Sciatic nerve (tissue), 2 donors: Measurements from ENCODE around the gene FAM89A. TPM values are rescaled to one million over a fixed set of nuclear protein-coding genes. Genes with fewer than 3 reads are reported as not detected.

Experiments used
- ATAC-seq: fragments of 200-7000 bp; cut with Tn5 transposase; one replicate; pipeline ENCODE4 v1.9.1; 2020; ENCODE audit warnings: mild to moderate bottlenecking, moderate library complexity
- DNase-seq: peaks from one replicate; pipeline ENCODE4 v3.0.0-alpha.2; 2020; ENCODE audit warnings: low spot score
- intact Hi-C: fragments of 100-400 bp; cut with DNase I; formaldehyde crosslinking; loops from one replicate; pipeline ENCODE4 v1.14.2; 2022
- total RNA-seq: library from RNA; stranded (reverse); fragmentation: NEBNext Ultra II Directional; extraction: Animal tissue kit (Norgen Biotek cat#: 25700); gene quantifications from one replicate; pipeline ENCODE4 v1.2.1, GENCODE V29; 2021
- donor health status: DM: no; HTN: no; CAD: no.
- donor health status: DM: no; HTN: no; CAD: no.

The FAM89A gene
- total RNA-seq, 1 donor from 2014 or later = 11.1 TPM

DNA sequence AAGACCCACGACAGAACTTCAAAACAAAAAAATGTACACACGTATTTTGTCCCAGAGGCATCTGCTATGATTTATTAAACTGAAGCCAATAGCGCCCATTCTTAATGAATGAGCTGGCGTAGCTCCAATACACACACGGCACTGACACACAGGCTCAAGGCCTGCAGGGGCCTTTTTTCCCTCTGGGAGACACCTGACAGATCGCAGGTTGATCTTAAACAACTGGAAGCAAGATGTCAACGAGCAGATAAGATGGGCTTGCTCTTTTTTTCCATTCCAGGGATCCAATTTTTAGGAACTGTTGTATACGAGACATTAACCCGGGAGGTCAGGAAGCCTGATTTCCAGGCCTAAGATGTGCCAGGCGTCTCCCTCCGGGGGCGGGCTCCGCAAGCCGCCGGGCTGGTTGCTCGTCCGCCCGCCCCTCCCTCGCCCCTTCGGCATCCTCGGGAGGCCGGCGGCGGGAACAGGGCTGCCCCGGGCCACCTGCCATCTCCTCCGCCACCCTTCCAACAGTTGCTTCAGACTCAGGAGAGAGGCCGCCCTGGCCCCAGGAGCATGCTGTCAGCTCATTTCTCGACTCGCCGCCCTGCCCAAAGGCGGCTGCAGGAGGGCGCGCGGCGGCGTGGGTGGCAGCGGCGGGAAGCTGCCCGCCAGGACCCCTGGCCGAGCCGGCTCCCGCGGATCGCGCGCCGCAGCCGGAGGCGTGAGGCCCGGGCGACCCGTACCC is 62.1 kb downstream of the FAM89A start:
- no peak for ATAC-seq
- intact Hi-C loops = no loop called here
- no peak for DNase-seq

DNA sequence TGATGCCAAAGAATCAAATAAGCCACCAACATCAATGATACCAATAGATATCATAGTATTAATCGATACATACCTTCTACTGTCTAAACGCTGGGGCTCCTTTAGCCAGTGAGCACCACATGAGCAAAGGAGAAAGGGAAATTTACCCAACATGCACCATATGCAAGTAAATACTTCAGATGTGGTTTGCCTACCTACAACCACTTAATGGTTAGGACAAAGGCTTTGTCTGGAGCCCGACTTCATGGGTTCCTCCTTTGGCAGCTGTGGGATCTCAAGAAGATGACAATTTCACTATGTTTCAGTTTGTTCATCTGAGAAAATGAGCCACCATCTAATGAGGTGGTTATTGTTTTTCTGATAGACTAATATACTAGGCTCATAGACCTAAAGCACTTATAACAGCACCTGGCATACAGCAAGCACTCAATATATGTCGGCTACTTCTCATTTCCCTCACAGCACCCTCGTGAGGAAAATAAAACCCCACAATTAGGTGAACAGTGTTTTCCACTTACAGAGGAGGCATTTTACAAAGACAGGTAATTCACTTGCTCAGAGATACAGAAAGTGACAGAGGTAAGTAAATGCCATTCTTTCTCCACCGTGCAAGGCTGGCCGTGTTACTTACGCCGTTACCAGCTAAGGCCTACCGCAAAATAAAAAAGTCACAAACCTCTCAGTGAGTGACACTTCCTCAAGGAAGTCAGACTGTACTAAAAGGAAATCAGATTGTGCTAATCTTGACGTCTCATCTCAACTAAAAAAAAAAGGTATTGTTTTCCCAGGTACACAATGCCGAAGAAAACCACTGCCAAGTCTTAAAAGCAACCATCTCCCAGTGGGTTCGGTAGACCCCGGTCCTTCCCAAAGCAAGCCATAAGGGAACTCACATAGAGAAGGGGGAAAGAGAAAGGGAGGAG is 63.0 kb downstream of the FAM89A start:
- ATAC-seq (no peak), DNase-seq (no peak)
- intact Hi-C loops = no loop called here

DNA sequence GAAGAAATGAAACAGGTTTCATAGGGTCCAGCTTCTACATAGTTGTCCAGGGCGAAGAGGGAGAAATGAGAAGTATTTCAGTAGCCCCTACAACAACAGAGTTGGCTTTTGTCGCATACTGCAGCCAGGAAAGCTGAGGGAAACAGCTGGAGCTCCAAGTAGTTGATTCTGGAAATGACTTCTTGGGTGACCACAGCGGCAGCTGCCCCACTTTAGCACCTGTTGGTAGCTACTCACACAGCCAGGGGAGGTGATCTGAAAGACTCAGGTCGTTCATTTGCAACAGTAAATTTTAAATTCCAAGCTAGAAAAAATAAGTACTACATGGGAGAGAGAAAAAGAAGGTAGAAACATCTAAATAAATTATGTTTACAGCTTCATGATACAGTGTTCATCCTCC is 63.7 kb downstream of the FAM89A start:
- ATAC-seq (no peak), DNase-seq (no peak)
- intact Hi-C loops = no loop called here

DNA sequence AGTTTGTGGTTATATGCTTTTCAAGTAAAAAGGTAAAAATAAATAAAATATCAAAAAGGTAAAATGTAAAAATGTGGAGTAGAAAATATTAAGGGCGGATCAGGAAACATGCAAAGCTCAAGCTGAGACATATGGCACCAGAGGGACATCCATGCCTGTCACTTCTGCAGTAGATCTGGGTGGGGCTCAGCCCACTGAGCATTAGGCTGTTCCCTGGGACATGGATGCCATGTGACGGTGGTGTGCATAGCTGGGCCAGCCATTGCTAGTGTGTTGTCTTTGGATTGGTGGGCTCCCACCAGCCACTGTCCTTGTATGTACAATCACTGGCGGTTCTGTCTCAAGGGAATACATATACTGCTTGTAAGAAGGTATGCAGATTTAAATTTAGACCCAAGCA is 64.4 kb downstream of the FAM89A start:
- ATAC-seq (no peak), DNase-seq (no peak)
- intact Hi-C loops = no loop called here

DNA sequence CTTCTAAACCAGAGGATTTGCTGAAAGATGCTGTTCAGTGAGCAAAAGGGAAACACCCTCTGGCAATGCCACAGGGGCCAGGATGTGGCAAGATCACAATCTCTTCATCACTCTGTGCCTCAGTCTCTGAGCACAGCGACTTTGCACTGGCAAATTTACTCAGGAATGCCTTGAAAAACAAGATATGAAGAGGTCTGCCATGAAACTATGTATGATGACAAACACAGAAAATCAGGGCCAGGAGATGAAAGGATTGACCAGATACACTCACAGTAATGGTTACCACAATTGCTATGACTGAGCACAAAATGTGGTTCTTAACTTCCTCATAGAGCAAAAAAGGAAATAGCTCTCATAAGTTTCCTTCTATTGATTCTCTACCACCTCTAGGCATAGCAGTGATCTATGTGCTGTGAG is 67.2 kb downstream of the FAM89A start:
- DNase-seq = no peak
- ATAC-seq = no peak
- intact Hi-C loops = no loop called here

DNA sequence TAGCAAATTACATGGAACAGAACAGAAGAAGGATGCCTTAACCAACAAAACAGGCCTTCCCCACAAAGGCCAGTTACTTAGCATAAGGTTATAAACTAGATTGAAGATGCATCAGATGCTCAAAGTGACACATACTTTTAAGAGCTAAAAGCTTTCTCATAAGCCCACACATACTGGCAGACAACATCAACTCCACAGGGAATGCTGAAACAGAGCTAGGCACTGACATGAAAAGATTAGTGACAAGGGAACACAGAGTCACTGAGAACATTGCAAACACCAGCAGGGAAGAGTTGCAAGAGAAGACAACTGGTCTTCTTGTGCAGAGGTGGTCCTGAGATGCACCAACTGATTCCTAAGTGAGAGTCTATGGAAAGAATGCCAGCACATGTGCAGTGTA is 68.3 kb downstream of the FAM89A start:
- DNase-seq = no peak
- intact Hi-C loops = no loop called here

DNA sequence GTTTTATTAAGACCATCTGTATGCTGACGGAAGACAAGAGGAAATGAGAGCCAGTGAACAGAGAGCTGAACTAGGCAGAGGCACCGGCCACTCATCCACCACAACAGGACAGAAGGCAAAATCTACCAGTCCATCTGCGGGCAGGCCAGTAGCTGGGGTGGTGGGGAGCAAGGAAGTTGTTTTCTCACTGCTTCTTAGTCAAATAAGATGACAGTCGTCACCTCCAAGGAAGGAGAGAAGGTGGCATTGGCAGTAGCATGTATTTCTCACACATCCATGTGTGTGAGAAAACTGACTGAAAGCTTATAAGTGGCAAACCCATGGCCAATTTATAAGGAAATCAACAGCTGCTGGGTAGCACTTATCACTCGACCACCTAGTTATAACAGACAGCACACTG is 69.6 kb downstream of the FAM89A start:
- intact Hi-C loops = no loop called here
- ATAC-seq (no peak), DNase-seq (no peak)

More for the DNA sequence above, 68.3 kb downstream of the FAM89A start:
- ATAC-seq = no peak

Other genes starting within 250 kb of the FAM89A start
- 121 TPM for gene C1orf198, start 171.7 kb downstream of the FAM89A start, total RNA-seq
- gene TTC13, start 61.4 kb downstream of the FAM89A start, total RNA-seq = 21.2 TPM
- gene ARV1, start 61.2 kb downstream of the FAM89A start, total RNA-seq = 11.0 TPM
- 0.04 TPM for gene TRIM67, start 121.8 kb upstream of the FAM89A start, total RNA-seq
- gene GNPAT, start 201.0 kb upstream of the FAM89A start, total RNA-seq = 35.7 TPM